Measurements from ENCODE around the gene RBM12. TPM values are rescaled to one million over a fixed set of nuclear protein-coding genes. Genes with fewer than 3 reads are reported as not detected.
A peak's percentile ranks its signal among the peaks of the same experiment; 100 is the strongest.

Gene RBM12
- polyA plus RNA-seq, 1 donor (not counting 4 experiments of a cell fraction or from before 2014, with no cell fraction given) = 98.9 TPM

DNA sequence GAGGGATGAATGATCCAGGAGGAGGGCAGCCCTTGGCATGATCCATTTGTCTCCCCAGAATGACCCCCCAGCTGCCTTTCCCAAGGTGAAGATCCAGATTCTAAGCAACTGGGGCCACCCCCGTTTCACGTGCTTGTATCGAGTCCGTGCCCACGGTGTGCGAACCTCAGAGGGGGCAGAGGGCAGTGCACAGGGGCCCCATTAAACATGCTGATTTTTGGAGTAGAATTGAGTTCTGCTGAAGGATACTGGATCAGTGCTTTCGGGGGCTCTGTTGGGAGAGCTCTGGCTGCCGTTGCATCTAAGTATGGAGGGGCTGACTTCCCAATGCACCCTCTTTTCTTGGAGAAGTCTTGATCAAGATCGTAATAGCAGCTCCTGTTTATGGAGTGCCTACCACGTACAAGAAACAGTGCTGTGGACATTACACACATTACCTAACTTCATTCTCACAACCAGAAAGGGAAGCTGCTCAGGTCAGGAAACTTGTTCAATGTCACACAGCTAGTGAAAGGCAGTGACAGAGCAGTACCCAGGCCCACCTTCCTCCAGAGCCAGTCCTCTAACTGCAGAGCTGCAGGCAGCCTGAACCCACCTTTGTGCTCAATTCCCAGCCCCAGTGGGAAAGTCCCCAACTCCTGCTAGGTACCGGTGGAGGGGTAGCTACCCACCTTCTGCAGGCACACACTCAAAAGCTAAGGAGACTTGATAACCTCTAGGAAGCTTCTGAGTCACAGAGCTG, 43.7 kb downstream of the RBM12 start:
- no peak overlapping the region for H3K4me3 ChIP-seq (ENCODE audit: control insufficient read depth in 2 of 3, extremely low read depth in 1 of 3, insufficient read depth in 2 of 3, low read depth in 1 of 3, low read length in 3 of 3)
- peaks cover 17% of the 10 kb centered on the region for H3K4me1 ChIP-seq (ENCODE audit: control insufficient read depth, extremely low read depth, insufficient read depth, low read length)
- no peak overlapping the region for H3K9ac ChIP-seq (ENCODE audit: control insufficient read depth, extremely low read depth, insufficient read depth, low read length)
- no peaks in the 10 kb centered on the region for H3K9me1 ChIP-seq (ENCODE audit: control insufficient read depth, extremely low read depth, insufficient read depth, low read length)
- H3K9me3 ChIP-seq (ENCODE audit: control insufficient read depth, low read depth, low read length) = no peaks in the 10 kb centered on the region
- FAIRE-seq = no peak
- H3K4me2 ChIP-seq (ENCODE audit: control insufficient read depth, extremely low read depth, insufficient read depth, low read depth, low read length) = no peak overlapping the region
- DNase-seq (ENCODE audit: low read depth, low spot score) = no peak
- no peak overlapping the region for H3K27ac ChIP-seq (ENCODE audit: control insufficient read depth, insufficient read depth, low read length)
- no peaks in the 10 kb centered on the region for H3K27me3 ChIP-seq (ENCODE audit: control insufficient read depth, extremely low read depth, insufficient read depth, low read length)
- dilution Hi-C loops (cut with MboI; ENCODE audit: extremely low pct_ligation_motif_present, low sequenced_read_pairs) = no loop called here
- peaks cover 6 to 10% of the 10 kb centered on the region in 2 experiments for H3K36me3 ChIP-seq (ENCODE audit: control insufficient read depth in 2 of 2, extremely low read depth in 1 of 2, insufficient read depth in 2 of 2, low read length in 2 of 2)
- TF ChIP-seq, protein P1, sequence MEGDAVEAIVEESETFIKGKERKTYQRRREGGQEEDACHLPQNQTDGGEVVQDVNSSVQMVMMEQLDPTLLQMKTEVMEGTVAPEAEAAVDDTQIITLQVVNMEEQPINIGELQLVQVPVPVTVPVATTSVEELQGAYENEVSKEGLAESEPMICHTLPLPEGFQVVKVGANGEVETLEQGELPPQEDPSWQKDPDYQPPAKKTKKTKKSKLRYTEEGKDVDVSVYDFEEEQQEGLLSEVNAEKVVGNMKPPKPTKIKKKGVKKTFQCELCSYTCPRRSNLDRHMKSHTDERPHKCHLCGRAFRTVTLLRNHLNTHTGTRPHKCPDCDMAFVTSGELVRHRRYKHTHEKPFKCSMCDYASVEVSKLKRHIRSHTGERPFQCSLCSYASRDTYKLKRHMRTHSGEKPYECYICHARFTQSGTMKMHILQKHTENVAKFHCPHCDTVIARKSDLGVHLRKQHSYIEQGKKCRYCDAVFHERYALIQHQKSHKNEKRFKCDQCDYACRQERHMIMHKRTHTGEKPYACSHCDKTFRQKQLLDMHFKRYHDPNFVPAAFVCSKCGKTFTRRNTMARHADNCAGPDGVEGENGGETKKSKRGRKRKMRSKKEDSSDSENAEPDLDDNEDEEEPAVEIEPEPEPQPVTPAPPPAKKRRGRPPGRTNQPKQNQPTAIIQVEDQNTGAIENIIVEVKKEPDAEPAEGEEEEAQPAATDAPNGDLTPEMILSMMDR (optimal IDR thresholded peaks at IDR 0.05 in 1 of 3, IDR thresholded peaks at IDR 0.05 in 1 of 3, conservative IDR thresholded peaks at IDR 0.05 in 1 of 3; ENCODE audit: extremely low read depth in 1 of 3, insufficient read depth in 2 of 3, low read length in 3 of 3) = no peak
- TF ChIP-seq EZH2 (IDR thresholded peaks at IDR 0.05; ENCODE audit: low read length) = no peak
- no peaks in the 10 kb centered on the region for H4K20me1 ChIP-seq (ENCODE audit: control insufficient read depth, extremely low read depth, insufficient read depth, low read length)
- no peak overlapping the region for H2AFZ ChIP-seq (ENCODE audit: control insufficient read depth, low read length)
- H3K79me2 ChIP-seq (ENCODE audit: control insufficient read depth, insufficient read depth, low read length) = no peaks in the 10 kb centered on the region

DNA sequence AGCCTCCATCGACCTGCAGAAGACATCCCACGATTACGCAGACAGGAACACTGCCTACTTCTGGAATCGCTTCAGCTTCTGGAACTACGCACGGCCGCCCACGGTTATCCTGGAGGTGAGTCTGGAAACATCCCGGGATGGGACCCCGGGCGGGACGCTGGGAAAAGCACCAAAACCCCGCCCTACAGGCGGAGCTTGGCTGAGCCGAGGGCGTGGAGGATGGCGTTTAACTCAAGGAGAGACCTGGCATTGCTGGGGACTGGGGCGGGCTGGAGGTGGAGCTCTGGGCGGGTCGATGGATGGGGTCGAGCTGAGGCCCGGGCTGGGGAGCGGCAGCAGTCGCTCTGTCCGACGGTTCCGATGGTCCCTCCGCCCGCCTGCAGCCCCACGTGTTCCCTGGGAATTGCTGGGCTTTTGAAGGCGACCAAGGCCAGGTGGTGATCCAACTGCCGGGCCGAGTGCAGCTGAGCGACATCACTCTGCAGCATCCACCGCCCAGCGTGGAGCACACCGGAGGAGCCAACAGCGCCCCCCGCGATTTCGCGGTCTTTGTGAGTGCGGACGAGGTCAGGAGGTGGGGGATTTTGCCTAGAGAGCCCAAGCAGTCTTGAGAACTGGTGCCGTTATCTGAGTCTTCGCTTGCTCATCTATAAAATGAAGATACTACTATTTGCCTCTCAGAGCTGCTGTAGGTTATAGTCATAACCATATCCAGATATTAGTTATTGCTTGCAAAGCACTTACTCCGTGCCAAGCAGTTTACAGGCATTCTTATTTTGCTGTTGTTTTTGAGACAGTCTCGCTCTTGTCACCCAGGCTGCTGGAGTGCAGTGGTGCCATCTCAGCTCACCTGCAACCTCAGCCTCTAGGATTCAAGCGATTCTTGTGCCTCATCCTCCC, 45.3 kb downstream of the RBM12 start:
- no peaks in the 10 kb centered on the region for H3K79me2 ChIP-seq (ENCODE audit: control insufficient read depth, insufficient read depth, low read length)
- H2AFZ ChIP-seq (ENCODE audit: control insufficient read depth, low read length) = peak overlapping the region; percentile 71
- TF ChIP-seq EZH2 (IDR thresholded peaks at IDR 0.05; ENCODE audit: low read length) = no peak
- TF ChIP-seq, protein P1 (optimal IDR thresholded peaks at IDR 0.05 in 1 of 3, IDR thresholded peaks at IDR 0.05 in 1 of 3, conservative IDR thresholded peaks at IDR 0.05 in 1 of 3; ENCODE audit: extremely low read depth in 1 of 3, insufficient read depth in 2 of 3, low read length in 3 of 3) = peak; percentile 28 to 68 (median 35)
- H3K27ac ChIP-seq (ENCODE audit: control insufficient read depth, insufficient read depth, low read length) = no peak overlapping the region
- H3K9me3 ChIP-seq (ENCODE audit: control insufficient read depth, low read depth, low read length) = no peaks in the 10 kb centered on the region
- no peaks in the 10 kb centered on the region for H3K9me1 ChIP-seq (ENCODE audit: control insufficient read depth, extremely low read depth, insufficient read depth, low read length)
- dilution Hi-C loops (cut with MboI; ENCODE audit: extremely low pct_ligation_motif_present, low sequenced_read_pairs) = no loop called here
- no peaks in the 10 kb centered on the region for H3K27me3 ChIP-seq (ENCODE audit: control insufficient read depth, extremely low read depth, insufficient read depth, low read length)
- H3K4me1 ChIP-seq (ENCODE audit: control insufficient read depth, extremely low read depth, insufficient read depth, low read length) = peaks cover 22% of the 10 kb centered on the region
- H3K4me3 ChIP-seq (ENCODE audit: control insufficient read depth in 2 of 3, extremely low read depth in 1 of 3, insufficient read depth in 2 of 3, low read depth in 1 of 3, low read length in 3 of 3) = peak overlapping the region; percentile 35 to 64 (median 48)
- FAIRE-seq = peak; percentile 34
- H3K36me3 ChIP-seq (ENCODE audit: control insufficient read depth in 2 of 2, extremely low read depth in 1 of 2, insufficient read depth in 2 of 2, low read length in 2 of 2) = peaks cover 0 to 3% of the 10 kb centered on the region in 2 experiments
- peak; percentile 55 for DNase-seq (ENCODE audit: low read depth, low spot score)
- peak overlapping the region; percentile 35 for H3K9ac ChIP-seq (ENCODE audit: control insufficient read depth, extremely low read depth, insufficient read depth, low read length)
- no peaks in the 10 kb centered on the region for H4K20me1 ChIP-seq (ENCODE audit: control insufficient read depth, extremely low read depth, insufficient read depth, low read length)
- peak overlapping the region; percentile 77 for H3K4me2 ChIP-seq (ENCODE audit: control insufficient read depth, extremely low read depth, insufficient read depth, low read depth, low read length)

Measured in keratinocyte (primary cell).